Medulla oblongata (tissue), 1 donor: ENCODE measurements around the gene HCK.
"Not testable (repeated sequence)": the region's sequence is repeated elsewhere in the genome, so short reads cannot be mapped to it uniquely, and the experiment has no call there.

Experiments used
- DNase-seq: peaks from one replicate; pipeline ENCODE4 v3.0.0-alpha.2; 2015; ENCODE audit errors: extremely low spot score

The HCK gene

DNA sequence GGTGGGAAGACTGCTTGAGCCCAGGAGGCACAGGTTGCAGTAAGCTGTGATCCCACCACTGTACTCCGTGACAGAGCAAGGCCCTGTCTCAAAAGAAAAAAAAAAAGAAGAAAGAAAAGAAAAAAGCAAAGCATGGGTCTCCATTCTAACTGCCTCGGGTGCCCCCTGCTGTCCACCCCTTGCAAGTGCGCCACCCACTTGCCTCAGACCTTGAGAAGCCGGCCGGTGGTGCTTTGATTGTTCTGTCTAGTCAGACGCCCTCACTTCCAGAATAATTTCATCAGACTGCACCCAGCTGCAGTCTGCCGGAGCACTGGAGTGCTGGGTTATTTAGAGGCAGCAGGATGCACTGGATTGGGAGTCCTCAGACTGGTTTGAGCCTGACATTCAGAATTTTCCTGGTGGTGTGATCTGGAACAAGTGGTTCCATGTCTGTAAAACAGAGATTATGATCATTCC, 39.9 kb downstream of the HCK start:
- DNase-seq, result peak; percentile 82

DNA sequence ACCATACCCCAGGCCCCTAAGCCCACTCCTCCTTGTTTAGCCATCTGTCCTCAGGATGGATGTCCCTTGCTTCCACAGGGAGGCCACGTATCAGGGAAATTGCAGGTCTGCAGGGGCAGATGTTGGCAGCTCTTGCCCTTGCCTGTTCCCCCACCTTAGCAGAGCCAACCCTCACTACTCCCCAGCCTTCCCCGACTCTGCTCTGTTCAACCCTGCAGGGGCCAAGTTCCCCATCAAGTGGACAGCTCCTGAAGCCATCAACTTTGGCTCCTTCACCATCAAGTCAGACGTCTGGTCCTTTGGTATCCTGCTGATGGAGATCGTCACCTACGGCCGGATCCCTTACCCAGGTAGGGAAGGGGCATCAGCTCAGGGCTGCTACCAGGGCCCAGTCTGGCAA, 46.7 kb downstream of the HCK start:
- DNase-seq, result no peak

- DNase-seq, result no peak
Observed at GRCh38 chr20:32108814-32109391, 56.9 kb downstream of the HCK start.

DNA sequence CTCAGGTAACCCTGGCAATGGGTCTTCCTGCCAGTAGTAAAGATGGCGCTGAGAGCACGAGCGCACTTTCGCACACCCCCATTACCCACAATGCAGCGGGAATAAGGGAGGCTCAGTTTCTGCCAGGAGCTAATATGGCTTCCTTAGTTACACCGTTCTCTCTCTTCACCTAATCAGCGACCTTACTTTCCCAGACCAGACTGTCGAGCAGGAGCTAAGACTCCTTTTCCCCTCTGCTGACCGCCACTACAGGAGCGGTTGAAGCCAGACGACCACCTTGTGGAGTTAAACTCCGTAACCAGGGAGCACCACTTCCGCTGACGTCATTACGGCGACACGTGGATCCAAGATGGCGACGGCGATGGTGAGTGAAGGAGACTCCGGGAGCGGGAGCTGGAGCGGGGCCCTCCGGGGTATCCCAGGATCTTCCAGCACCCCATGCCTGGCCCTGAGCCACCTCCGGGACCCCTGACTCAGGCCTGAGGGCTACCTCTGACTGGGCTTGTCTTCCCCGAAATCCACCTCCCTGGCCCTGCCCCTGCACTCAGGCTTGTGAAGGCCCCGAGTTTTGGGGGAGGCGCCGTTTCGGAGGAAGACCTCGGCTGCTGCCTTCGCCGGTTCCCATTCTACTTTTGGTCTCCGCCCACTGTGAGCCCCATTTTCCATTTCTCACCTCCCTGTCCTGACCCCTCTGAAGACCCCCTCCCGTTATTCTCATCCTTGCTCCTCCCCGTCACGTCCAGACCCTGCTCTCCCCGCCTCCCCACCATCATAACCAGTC, 57.5 kb downstream of the HCK start, which contains the start of gene TM9SF4:
TM9SF4 (plus strand) TSS at position 323 of the 781 bp plus-strand sequence; CDS start at position 350, 27 bp downstream.
- DNase-seq, result peak; percentile 97

- DNase-seq, result no peak
Observed at GRCh38 chr20:32110173-32110704, 58.2 kb downstream of the HCK start.

- no peak for DNase-seq
Observed at GRCh38 chr20:32110727-32111126, 58.7 kb downstream of the HCK start.

- no peak for DNase-seq
Observed at GRCh38 chr20:32111156-32111686, 59.2 kb downstream of the HCK start.

GRCh38 chr20:32111753-32112152, 59.7 kb downstream of the HCK start:
- DNase-seq, result peak; percentile 37

DNA sequence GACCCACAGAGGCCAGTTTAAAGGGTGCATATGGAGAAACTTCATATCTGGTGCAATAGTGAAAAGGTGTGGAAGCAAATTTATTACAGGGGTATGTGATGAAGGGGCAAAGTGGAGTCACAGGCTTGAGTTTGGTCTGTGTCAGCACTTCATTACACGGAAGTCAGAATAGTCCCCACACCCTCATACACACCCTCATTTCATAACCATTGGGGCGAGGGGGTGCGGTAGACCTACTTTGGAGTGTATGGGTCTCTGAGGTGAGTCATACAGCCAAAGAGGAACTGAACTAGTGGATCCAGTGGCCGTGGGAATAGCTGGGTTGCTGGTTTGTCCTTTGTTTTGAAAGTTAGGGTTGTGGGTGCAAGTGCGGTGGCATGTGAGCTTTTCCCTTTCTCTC, 60.8 kb downstream of the HCK start:
- DNase-seq, result no peak

DNA sequence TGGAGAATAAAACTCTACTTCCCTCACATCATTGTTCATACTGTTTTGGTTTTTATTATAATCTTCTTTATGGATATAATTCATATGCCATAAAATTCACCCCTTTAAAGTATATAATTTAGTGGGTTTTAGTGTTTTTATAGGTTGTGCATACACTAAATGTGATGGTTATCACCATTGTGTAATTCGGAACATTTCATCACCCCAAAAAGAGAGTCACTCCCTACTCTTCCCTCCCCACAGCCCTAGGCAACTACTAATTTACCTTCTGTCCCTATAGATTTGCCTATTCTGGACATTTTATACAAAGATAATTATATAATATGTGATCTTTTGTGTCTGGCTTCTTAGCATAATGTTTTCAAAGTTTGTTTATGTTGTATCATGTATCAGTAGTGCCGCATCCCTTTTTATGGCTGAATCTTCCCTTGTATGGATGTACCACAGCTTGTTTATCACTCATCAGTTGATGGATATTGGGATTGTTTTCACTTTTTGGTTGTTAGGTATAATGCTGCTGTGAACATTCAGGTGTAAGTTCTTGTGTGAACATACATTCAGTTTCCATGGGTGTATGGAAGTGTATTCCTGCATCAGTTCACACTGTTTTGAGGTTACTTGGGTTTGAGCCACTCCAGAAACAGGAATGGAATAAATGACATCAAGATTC, 61.7 kb downstream of the HCK start:
- no peak for DNase-seq

GRCh38 chr20:32114305-32114960, 62.4 kb downstream of the HCK start:
- peak; percentile 29 for DNase-seq

DNA sequence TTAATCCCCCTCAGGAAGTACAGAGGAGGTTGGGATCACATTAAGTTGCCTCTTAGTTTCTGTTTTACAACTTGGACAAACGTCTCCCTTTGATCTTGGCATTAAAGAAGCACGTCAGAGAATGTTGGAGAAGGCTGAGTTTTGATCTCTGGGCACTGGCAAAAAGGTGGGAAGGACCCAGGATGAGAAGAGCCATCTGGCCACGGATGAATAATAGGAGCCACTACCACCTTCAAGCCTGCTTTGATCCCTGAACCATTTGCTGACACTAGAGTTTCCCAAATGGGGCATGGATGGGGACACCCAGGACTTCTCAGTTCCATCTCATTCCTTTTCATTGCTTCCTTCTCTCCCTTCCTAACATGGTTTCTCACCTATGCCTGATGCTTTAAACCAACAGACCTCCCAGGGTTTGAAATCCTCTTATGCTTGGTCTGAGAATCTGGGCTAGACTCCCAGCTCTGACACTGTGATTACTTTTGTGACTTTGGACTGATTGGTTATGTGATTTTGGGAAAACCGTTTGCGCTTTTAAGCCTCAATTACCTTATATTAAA, 63.2 kb downstream of the HCK start:
- no peak for DNase-seq

DNA sequence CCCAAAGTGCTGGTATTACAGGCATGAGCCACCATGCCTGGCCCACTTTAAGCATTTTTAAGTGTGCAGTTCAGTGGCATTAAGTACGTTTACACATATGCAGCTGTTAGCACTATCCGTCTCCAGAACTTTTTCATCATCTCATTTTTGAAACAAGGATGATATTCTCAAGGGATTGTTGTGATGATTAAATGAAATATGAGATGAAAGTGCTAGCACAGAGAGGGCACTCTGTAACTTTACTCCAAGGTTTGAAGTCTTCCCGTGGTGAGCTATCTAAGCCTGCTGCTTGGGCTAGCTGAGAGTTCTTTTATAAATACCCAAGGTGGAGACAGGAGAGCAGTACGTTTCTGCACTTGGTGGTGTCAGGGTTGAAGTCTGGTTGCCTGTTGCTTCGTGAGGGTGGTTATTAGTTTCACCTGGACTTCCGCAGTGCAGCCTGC, 64.1 kb downstream of the HCK start:
- no peak for DNase-seq

GRCh38 chr20:32116796-32117195, 64.8 kb downstream of the HCK start:
- not testable (repeated sequence) for DNase-seq

GRCh38 chr20:32118427-32118826, 66.4 kb downstream of the HCK start:
- DNase-seq, result not testable (repeated sequence)

GRCh38 chr20:32119734-32120133, 67.7 kb downstream of the HCK start:
- DNase-seq, result no peak

DNA sequence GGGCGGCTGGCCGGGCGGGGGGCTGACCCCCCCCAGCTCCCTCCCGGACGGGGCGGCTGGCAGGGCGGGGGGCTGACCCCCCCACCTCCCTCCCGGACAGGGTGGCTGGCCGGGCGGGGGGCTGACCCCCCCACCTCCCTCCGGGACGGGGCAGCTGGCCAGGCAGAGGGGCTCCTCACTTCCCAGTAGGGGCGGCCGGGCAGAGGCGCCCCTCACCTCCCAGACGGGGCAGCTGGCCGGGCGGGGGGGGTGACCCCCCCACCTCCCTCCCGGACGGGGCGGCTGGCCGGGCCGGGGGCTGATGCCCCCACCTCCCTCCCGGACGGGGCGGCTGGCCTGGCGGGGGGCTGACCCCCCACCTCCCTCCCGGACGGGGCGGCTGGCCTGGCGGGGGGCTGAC, 69.9 kb downstream of the HCK start:
- not testable (repeated sequence) for DNase-seq

- DNase-seq, result no peak
Observed at GRCh38 chr20:32123088-32123487, 71.0 kb downstream of the HCK start.

GRCh38 chr20:32124916-32125454, 72.9 kb downstream of the HCK start:
- DNase-seq, result no peak

DNA sequence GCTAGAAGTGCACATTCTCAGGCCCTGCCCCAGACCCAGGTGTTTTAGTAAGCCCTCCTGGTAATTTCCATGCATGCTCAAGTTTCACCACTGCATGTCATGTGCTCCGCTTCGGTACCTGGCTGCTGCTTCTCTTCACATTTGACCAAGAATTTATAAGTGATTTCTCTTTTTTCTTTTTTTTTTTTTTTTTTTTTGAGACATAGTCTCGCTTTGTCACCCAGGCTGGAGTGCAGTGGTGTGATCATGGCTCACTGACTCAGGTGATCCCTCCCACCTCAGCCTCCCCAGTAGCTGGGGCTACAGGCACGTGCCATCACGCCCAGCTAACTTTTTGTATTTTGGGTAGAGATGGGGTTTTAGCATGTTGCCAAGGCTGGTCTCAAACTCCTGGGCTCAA, 73.5 kb downstream of the HCK start:
- DNase-seq, result no peak

DNA sequence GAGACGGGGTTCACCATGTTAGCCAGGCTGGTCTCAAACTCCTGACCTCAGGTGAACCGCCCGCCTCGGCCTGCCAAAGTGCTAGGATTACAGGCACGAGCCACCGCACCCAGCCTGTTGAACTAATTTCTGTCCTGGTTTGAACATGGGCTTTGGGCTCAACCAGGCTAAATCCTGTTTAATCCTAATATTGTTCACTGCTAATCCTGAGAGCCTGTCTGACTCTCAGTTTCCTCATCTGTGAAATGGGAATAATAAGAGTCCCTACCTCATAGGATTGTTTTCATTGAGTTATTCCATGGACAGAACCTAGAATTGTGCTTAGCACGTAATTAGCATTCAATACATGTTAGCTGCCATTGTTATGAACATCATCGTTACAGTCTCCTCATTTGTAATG, 74.9 kb downstream of the HCK start:
- no peak for DNase-seq
